GM12891 (cell line): ENCODE measurements around the gene DST.

Experiments
- DNase-seq: peaks from one replicate; pipeline ENCODE4 v3.0.0; 2011; ENCODE audit warnings: low spot score; ENCODE audit not compliant: insufficient read length
- FAIRE-seq: peaks from 2 replicates; lab custom pipeline; 2011; peaks lifted over from hg19 to GRCh38; lab: Jason Lieb, UNC
- PAX5 ChIP-seq: IDR thresholded peaks from 2 replicates; pipeline ENCODE4 v1.6.1; 2011; ENCODE audit warnings: low read length, moderate library complexity, mild to moderate bottlenecking; ENCODE audit not compliant: insufficient read depth, severe bottlenecking
- POLR2A ChIP-seq: IDR thresholded peaks from 2 replicates; pipeline ENCODE4 v1.6.1; 2011; ENCODE audit warnings: low read depth, low read length, control low read depth
- POLR2AphosphoS5 ChIP-seq: IDR thresholded peaks from 2 replicates; pipeline ENCODE4 v1.6.1; 2011; ENCODE audit warnings: low read depth, low read length, control low read depth
- POU2F2 ChIP-seq: IDR thresholded peaks from 2 replicates; pipeline ENCODE4 v1.6.1; 2011; ENCODE audit warnings: low read depth, mild to moderate bottlenecking, control low read depth, low read length, moderate library complexity
- SPI1 ChIP-seq: IDR thresholded peaks from 2 replicates; pipeline ENCODE4 v1.6.1; 2011; ENCODE audit warnings: low read depth, low read length, control low read depth
- TAF1 ChIP-seq: IDR thresholded peaks from 2 replicates; pipeline ENCODE4 v1.6.1; 2011; ENCODE audit warnings: low read depth, low read length, control low read depth

Gene DST

DNA sequence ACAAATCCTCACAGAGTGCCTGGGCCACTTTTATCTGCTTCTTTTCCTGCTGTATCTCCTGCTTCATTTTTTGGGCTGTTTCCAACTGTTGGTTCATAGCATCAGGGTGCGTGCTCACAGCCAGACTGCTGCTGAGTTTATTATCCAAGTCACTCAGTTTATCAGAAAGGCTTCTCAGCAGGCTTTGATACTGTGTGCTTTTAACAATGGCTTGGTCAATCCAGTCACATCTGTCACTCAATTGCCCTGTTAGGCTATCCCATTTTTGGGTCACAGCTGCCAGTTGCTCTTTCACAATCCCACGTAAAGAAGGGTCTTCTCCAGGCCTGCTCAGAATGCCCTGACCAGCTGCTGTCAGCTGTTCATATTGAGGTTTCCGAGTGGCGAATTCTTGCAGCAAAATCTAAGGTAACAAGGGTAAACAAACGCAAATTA is 87.2 kb downstream of the DST start:
- FAIRE-seq (no peak), DNase-seq (no peak)
- no peak for TF ChIP-seq TAF1
- no peak for TF ChIP-seq POLR2AphosphoS5
- TF ChIP-seq SPI1, result no peak
- no peak for TF ChIP-seq PAX5

DNA sequence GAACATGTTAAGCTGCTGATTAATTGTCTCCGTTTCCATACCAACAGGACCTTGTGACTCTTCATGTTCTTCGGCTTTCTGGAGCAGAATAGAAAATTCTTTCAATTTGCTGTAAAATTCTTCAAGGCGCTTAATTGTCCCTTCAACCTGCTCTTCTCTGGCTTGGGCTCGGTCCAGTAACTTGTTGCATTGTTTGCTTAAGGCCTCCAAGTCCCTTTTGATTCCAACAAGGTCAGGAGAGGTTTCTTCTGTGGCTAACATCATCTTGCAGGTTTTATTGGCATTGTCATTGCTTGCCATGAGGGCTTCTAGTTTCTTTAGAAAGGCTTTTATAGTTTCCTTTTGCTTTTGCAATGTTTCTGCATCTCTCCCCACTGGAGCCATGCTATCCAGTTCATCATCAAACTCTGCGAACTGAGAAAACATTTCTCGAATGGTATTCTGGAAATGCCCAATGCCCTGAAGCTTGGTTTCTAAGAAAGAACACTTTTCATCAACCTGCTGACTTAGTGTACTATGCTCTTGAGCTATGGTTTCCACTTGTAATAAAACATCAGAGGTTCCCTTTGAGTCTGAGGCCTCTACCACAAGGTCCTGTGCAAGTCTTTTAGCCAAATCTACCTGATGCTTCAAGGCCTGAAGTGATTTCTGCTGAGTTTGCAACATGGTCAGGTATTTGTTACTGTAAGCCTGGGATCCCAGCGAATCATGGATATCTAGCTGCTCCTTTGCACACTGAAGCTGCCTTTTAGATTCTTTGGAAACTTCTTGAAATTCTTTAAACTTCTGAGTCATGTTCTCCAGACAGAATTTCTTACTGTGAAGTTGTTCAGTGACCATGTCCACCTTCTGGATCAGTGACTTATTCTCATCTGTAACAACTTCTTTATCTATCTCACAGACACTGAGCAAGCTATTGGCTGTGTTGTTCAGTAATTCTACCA is 90.2 kb downstream of the DST start:
- DNase-seq, result no peak
- no peak for TF ChIP-seq POLR2A
- no peak for TF ChIP-seq SPI1
- TF ChIP-seq PAX5, result no peak
- TF ChIP-seq TAF1, result no peak
- TF ChIP-seq POU2F2, result no peak
- TF ChIP-seq POLR2AphosphoS5, result no peak
- FAIRE-seq, result no peak

DNA sequence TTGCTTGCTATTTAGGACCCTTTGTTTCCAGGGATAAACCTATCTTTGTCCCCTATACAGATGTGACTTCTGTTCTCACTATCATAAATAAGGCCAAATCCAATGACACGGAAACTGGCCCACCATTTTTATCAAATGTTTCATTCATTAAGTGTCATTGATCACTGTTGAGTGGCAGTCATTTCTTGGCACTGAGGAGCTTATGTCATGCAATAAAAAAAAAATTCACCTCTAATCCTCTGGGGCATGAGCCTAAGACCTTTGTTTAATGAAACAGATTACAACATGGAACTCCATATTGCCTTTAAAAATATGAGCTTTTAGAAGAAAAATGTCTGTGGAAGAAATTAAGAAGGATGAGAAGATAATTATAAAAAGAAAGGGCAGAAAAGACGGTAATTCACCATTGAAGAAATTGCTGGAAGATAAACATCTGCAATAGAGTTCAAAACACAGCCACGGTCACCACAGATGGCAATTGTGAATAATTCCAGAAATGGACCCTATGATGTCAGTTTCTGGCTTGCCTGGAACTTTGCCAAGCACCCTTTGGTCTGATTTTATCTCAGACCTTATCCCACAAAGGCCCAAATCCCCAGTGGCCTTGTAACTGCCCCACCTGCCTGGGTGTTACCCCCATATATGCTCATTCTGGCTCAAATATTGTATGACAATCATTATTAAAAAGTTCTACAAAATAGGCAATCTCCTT is 91.1 kb downstream of the DST start:
- FAIRE-seq, result peak; percentile 23
- DNase-seq, result no peak
- TF ChIP-seq POLR2A, result no peak
- no peak for TF ChIP-seq POU2F2
- no peak for TF ChIP-seq TAF1
- TF ChIP-seq PAX5, result no peak
- TF ChIP-seq SPI1, result no peak
- no peak for TF ChIP-seq POLR2AphosphoS5

DNA sequence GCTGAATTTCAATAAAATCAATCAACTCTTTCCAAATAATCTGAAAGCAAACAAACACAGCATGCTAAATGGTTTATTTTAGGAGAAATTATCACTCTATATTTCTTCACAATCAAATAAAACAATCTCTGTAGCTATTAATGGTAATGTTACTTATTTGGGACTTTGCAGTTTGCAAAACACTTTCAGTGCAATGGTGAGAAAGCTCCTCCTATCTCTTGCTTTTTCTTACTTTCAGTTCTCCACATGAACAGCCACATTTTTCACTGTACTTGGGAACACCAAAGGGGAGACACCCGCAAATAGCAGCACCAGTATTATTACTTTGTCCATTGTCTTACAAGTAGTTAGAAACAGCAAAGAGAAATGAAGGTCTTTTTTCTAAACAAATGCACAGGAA is 92.4 kb downstream of the DST start:
- no peak for TF ChIP-seq SPI1
- peak; percentile 26 for FAIRE-seq
- DNase-seq, result no peak

DNA sequence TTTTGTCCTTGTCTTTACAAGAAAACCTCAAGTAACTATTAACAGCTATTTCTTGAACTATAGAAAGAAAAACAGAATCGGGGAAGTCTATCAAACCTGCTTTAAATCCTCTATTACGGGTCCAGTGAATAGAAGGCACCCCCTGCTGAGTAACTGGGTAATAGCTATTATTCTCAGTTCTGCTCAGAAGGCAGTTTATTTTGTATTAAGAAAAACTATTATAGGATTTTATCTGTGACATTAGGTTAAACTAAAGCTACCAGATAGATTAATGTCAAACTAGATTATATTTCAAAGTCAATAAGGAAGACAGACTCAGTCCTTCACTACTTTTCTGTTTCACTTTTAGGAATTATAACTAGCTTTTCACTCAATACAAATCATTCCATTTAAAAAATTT is 93.7 kb downstream of the DST start:
- DNase-seq (no peak), FAIRE-seq (no peak)
- TF ChIP-seq PAX5 (no peak), TAF1 (no peak), POLR2AphosphoS5 (no peak), SPI1 (no peak), POU2F2 (no peak), POLR2A (no peak)

DNA sequence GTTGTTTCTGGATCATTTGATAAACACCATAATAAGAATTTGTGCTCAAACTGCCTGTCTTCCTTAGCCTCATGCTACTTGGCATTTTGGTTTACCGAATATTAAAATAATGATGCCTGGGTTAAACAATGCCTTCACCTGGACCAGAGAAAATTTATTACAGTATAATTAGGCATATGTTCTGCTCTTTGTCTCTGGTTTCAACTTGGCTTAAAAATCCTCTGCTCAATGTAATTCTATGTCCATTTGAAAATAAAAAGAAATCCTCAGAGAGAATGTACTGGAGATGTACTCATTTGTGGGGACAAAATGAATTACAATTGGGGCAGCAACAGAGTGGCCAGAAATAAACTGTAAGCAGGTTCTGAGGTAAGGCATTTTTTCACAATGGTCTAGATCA is 95.0 kb downstream of the DST start:
- DNase-seq, result no peak
- TF ChIP-seq PAX5 (no peak), POU2F2 (no peak), SPI1 (no peak), POLR2AphosphoS5 (no peak), POLR2A (no peak), TAF1 (no peak)
- no peak for FAIRE-seq

DNA sequence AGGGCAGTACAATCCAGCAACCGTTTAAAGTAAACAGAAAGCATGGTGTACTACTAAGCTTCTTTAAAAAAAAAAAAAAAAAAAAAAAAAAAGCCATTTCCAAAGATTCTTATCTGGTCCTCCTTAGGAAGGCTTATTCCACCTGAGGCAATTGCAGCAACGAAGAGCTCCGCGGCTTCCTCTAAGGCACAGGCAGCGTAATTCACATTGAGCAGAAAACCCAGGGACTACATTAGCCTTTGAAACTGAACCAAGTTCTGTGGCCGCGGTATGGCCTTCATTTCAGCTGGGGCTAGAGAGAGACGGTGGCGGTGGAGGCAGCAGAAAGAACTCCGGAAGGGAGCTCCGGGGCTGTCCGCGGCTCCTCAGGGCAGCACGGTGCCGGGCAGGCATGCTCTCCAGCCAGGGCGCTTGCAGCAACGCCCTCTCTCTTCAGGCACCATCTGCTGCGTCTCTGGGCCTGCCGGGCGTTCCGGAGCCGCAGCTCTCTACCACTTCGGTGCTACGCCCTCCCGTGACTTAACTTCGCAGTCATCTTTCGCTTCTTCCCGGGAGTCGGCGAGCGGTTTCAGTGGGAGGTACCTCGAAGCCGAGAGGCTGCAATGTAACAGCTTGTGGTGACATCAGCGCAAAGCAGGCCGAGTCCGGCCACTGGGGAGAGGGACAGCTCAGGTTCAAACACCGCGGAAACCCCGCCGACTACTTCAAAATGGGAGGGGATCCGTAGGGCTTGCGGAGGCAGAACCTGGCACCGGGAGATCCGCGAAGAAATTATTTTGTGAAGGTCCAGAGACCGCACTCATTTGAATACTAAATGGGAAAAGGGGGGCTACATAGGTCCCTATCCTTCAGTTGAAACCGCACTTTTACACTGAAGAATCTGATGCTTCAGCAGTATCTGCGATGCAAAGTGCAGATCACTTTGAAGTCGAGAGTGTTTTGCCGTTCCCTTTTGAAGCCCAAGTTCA is 100.0 kb downstream of the DST start:
- peak; percentile 21 for DNase-seq
- no peak for TF ChIP-seq POU2F2
- peak; percentile 41; the same call in 1 of the 2 replicates for TF ChIP-seq TAF1
- peak; percentile 75 for TF ChIP-seq POLR2AphosphoS5
- peak; percentile 82 for TF ChIP-seq POLR2A
- no peak for TF ChIP-seq PAX5
- peak; percentile 98 for FAIRE-seq

DNA sequence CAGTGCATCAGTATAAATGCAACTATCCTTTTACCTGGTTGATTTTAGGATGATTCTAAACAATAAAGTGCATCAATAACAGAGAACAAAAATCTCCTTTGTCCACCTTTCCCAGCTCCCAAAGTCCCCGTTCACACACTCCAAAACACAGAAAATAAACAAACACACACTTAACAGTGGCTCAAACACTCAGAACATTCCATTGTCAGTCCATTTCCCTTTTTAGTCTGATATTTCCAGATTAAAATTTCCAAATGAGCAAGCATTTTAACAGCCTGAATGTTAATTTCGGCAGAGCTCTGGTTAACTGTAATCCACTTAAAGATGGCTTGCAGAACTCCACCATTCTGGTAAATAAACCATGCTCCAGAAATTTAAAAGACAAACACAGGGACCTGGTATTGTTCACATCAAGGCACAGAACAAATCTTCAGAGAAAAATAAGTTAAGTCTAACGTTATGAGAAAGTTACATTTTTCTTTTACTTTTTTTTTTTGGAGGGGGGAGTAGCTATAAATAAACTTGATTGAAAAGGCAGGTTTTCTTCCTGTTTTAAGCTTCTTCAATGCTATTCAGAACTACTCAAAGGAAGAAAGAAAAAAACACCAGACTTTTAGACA is 100.8 kb downstream of the DST start:
- TF ChIP-seq POU2F2, result no peak
- no peak for TF ChIP-seq TAF1
- no peak for TF ChIP-seq POLR2A
- TF ChIP-seq POLR2AphosphoS5, result no peak
- TF ChIP-seq PAX5, result no peak
- DNase-seq, result no peak
- no peak for FAIRE-seq

DNA sequence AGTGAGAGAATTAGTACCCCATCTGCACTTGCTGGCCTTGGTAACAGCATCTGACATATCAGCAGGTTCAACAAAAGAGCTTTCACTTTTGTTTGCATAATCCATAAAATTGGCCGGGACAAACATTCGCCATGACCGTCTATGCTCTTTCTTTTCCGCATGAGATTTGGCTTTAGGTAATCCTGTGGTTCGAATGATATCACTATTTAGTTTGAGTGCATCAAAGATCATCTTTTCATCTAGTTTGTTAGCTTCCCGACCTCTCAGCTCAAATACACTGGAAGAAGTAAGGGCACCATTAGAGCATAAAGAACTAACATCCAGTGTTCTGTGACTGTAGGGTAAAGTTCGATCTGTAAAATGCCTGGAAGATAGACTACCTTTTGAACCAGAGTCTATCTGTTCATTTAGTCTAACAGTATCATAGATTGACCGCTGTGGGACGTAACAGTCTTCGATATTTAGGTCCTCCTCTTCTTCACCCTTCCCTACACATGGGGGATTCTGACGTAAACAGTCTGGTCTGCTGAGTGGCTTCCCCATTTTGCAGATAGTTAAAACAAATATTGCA is 101.6 kb downstream of the DST start:
- DNase-seq, result no peak
- TF ChIP-seq SPI1 (0 out of 2 replicates have a peak, but pooled peaks have one; percentile 43), TAF1 (no peak)
- peak; percentile 56 for FAIRE-seq
